Stimulated activated CD4-positive, alpha-beta T cell treated with anti-CD3 and anti-CD28 coated beads, Interleukin-2, amount 100 ng/mL, for 4 hours (primary cell): ENCODE results near the gene TEX47.

ENCODE experiments used
- DNase-seq: peaks from one replicate; pipeline ENCODE4 v3.0.0-alpha.2; 2020; ENCODE audit warnings: low read depth

Gene TEX47

DNA sequence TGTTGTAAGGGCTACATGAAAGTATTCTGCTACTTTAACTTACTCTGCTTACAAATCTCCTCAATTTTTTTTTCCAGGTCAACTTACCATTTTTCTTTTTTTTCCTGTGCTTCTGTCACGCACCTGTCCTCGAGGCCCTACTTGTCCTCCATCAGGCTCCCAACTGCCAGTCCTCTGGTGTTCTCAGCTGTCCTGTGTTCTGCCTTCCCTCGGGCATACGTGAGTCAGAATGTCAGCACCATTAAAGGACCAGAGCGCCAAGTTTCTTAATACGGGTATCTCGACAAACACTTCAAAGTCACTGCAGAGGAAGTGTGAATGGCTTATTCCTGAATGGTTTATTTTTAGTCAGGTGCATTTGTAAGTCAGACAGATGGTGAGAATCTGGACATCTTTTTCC lies at the start of gene TEX47:
TSS of gene TEX47 (minus strand) at position 185 of the 400 bp plus-strand sequence. CDS start 795 bp downstream, outside the sequence.
- DNase-seq, result no peak

DNA sequence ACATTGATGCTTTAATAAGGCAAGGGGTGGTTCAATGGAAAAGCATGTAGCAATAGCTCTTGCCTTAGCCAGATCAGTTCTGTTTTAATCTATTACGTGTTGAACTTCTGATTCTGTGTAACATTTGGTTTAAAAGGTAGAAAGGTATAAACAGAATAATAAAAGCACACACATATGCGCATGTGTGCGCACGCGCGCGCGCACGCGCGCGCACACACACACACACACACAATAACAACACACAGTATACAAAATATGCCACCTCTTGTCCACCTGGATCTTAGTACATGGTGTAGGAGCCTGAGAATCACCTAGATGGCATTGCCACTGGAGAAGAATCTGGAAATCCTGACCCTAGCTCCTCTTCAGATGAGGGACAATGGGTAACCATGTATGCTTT lies 49.6 kb upstream of the TEX47 start:
- no peak for DNase-seq

GRCh38 chr7:88842201-88842600 lies 46.7 kb upstream of the TEX47 start:
- DNase-seq, result no peak

DNA sequence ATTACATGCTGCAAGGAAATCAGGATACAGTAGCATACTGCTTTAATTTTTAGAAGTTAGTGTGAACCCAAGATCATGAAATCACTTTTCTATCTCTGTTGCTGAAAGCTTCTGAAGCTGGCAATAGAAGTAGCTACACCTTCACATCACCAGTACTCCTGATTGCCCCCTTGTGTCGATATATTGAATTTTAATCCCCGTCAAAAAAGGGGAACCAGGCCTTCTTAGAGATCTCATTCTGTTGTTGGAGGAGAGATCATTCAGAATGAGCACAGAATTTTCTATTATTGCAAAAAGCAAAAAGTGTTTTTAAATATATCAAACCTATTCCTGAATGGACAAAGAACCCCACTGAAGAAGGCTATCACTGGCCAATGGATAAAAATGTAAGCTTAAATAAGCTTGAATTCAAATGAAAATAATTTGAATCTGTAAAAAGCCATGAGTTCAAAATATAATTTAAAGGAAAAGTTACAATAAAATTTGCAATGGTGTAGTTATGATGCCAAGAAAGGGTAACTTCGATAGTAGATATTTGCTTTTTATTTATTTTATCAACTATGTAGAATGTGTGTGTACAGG lies 39.7 kb upstream of the TEX47 start:
- no peak for DNase-seq

DNA sequence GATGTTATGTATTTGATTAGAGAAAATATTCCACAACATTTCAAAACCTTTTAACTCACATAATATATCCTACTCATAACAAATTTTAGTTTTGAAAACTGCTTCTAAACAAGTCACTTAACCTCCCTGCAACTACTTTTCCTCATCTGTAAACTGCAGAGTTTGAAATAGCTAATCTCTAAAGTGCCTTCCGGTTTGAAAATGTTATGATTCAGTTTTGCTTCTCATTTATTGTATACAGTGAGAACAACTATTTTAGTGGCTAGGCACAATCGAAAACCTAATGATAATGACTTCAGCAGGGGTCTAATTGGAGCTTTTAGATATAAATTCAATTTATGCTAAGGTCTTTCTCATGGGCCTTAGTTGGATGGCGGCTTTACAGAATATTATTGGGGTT lies 30.7 kb upstream of the TEX47 start:
- no peak for DNase-seq

DNA sequence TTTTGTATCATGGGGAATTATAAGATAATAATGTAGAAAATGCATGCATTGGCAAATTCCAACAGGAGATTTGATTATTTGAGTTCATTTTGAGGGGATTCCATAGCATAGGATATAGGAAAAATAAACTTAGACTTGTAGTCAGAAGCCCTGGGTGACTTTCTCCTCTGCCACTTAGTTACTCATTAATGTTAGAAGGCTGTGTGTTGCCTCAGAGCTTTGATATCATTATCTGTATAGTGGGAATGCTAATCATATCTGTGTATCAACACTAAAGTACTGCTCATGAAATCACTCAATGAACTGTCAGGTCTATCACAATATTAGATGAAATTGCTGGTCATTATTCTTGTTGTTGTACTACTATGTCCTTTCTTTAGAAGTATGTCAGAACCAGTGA lies 23.0 kb upstream of the TEX47 start:
- DNase-seq, result no peak

GRCh38 chr7:88806280-88807037 lies 10.9 kb upstream of the TEX47 start:
- DNase-seq, result no peak

DNA sequence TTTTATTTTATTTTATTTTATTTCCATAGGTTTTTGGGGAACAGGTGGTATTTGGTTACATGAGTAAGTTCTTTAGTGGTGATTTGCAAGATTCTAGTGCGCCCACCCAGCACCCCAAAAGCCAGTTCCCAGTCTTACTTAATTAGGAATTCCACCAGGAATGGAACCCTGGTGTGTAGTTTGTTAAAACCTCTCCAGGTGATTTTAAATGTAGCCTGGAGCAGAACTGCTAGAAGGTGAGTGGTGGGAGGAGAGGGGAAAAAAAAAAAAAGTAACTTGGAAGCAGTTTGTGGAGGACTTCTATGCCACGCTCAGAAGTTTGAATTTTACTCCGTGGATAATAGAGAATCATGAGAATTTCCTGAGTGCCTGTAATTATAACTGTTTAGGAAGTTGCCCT lies 5.5 kb upstream of the TEX47 start:
- no peak for DNase-seq

- DNase-seq, result no peak
Observed at GRCh38 chr7:88792361-88792760, 3.2 kb downstream of the TEX47 start.

GRCh38 chr7:88791891-88792290 lies 3.6 kb downstream of the TEX47 start:
- DNase-seq, result no peak

DNA sequence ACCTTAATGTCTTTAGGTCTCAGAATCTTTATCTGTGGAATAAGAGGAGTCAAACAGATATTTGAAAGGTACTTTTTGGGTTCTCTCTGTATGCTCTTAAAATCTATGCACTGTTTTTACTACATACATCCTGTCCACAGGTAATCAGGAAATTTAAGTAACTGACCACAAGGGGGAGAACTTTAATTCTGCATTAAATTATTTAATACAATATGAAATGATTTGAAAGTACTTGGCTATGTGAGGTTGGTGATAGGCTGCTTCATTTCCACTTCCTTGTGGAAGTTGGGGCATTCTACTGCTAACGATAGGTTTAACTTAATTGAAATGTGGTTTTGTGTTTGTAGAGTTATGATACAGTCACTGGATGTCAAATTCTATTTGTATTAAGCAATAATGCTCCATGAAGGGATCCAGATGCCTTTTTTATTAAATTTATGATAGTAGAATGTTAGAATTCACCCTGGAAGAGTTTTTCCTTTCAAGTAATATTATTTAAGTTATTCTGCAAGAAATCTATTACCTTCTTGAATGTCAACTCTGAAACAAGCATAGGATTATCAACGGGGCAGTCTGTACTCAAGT lies 6.0 kb downstream of the TEX47 start:
- no peak for DNase-seq

DNA sequence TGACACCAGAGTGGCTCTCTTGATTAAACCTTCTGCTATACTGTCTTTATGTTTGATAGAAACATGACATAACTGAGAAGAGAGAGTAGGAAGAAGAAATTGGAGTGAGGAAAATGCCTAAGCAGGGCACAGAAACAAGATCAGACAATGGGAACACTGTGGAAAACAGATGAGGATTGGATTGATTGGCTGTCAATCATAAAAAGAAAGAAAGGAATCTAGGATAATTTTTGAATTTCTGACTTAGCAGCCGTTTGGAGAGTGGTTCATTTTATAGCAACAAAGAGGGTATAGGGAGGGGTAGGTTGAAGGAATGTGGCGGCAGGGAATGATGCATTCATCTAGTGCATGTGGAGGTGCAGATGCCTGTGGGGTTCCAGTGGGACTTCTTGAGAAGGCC lies 7.8 kb downstream of the TEX47 start:
- no peak for DNase-seq

DNA sequence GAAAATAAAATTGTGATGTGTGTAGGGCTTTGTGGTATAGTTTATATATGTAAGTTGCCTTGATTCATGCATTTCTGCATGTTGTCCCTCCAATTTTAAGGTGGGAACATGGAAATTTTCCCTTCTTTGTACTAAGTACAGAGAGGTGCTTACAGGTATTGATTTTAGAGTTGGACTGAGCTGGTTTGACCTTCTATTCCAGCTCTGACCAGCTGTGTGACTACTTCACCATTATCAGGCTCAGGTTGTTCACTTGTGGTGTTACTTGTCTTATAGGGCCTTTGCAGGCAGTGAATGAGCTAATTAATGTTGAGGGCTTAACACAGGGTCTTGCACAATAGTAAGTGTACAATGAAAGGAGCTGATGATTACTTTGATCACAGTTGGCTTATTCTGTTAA lies 19.7 kb downstream of the TEX47 start:
- no peak for DNase-seq

- DNase-seq, result no peak
Observed at GRCh38 chr7:88772776-88773175, 22.8 kb downstream of the TEX47 start.

DNA sequence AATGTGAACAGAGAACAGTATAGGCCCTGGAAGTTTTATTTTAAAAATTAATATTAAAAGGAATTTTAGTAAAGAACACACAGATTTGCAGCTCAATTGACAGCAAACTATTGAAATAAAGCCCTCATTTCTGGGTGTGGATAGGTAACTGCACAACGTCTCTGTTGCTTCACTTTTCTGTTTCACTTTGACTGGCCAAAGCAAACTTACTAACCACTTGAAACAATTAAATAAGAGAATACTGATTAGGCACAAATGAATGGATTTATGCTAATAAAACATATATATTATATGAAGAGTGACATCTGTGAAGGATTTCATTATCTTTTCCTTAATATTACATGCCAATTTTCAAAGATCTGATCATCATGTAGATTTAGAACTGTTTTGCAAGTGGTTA lies 24.1 kb downstream of the TEX47 start:
- DNase-seq, result no peak

DNA sequence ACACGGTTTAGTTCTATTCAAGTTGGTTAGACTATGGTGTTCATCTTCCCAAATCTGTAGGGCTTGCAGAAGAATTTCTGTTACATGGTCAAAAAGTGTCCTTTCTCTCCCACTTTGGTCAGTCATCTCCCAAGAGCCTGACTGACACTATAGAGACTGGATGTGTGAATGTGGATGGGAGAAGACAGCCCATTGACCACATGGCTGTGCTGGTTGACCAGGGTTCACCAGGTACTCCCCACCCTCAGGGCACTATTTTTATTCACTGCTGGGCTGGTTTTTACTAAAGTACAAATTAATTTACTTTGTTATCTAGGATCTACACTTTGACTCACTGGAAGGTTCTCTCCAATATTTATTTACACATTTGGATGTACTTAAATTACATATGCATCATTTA lies 33.8 kb downstream of the TEX47 start:
- DNase-seq, result no peak

- no peak for DNase-seq
Observed at GRCh38 chr7:88760136-88760515, 35.4 kb downstream of the TEX47 start.

- no peak for DNase-seq
Observed at GRCh38 chr7:88759230-88760135, 36.1 kb downstream of the TEX47 start, which contains the start of gene ZNF804B. TSS of gene ZNF804B (plus strand) at chr7:88759700. CDS start at chr7:88759977, 277 bp downstream.

GRCh38 chr7:88758381-88759229 lies 36.9 kb downstream of the TEX47 start:
- DNase-seq, result no peak

DNA sequence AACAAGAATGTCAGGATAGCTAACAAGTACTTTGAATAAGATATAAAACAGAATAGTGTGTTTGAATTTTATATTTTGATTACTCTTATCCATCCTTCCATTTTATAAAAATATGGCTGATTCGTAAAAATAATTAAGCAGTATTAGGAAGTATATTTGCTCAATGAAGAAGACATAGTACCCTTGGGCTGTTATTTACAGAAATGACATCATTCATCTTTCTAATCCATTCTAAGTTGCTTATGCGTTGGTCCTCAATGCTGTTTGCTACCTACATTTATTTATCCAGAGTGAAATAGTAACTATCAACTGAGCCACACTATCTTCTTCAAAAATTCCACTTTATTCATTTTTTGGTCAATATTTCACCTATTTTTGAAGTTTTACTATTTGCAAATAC lies 38.2 kb downstream of the TEX47 start:
- DNase-seq, result no peak

GRCh38 chr7:88756802-88757201 lies 38.7 kb downstream of the TEX47 start:
- DNase-seq, result no peak

DNA sequence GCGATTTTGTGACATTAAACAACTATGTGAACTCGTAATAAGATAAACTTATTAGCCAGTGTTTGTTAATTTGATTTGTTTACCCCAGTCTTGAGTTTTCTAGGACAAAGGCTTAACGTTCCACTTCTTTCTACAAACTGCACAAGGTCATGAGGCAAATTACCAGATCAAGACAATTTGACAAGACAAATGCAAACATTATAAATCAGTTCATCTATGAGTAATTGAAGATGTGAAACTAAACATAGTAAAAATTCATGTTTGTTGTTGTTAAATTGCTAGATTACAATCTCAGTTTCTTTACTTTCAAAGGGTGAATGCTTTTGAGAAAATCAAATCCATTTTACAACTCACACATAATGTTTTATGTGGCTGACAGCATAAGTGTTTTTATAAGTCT lies 49.4 kb downstream of the TEX47 start:
- no peak for DNase-seq
